Right cardiac atrium (tissue), 5 donors: ENCODE results near the gene LCN6. TPM values are rescaled to one million over a fixed set of nuclear protein-coding genes. Genes with fewer than 3 reads are reported as not detected.

ENCODE experiments used
- ATAC-seq, 2 donors: fragments of 200-7000 bp; cut with Tn5 transposase; one replicate each; pipeline versions ENCODE4 v1.8.0 to v1.9.1; 2020; ENCODE audit warnings: moderate library complexity in 2 of 2, mild to moderate bottlenecking in 1 of 2
- DNase-seq, 3 donors: peaks; one replicate each; pipeline ENCODE4 v3.0.0-alpha.2; 2020
- H3K27ac ChIP-seq: one replicate; pipeline ENCODE4 v1.5.1; 2013; ENCODE audit warnings: mild to moderate bottlenecking, low read length, control low read depth, moderate library complexity
- H3K27me3 ChIP-seq: one replicate; pipeline ENCODE4 v1.6.1; 2013; ENCODE audit not compliant: control insufficient read depth, insufficient read depth
- H3K4me1 ChIP-seq: one replicate; pipeline ENCODE4 v1.6.1; 2013; ENCODE audit warnings: low read length; ENCODE audit not compliant: control insufficient read depth, insufficient read depth
- H3K4me3 ChIP-seq: one replicate; pipeline ENCODE4 v1.5.1; 2013; ENCODE audit warnings: low read length, control low read depth
- H3K9me3 ChIP-seq: one replicate; pipeline ENCODE4 v1.6.1; 2013; ENCODE audit warnings: low read length; ENCODE audit not compliant: control insufficient read depth
- WGBS: extraction: QIAGEN DNeasy Blood & Tissue Kit; methylation state at CpG from one replicate; pipeline ENCODE4 v1.1.7; 2013; 5-methylcytosine and 5-hydroxymethylcytosine counted together
- intact Hi-C, 4 donors: fragments of 100-400 bp; cut with DNase I; formaldehyde crosslinking; loops; one replicate each; pipeline versions ENCODE4 v1.11.0 to v1.14.0; 2022 to 2023
- polyA plus RNA-seq: library from polyadenylated mRNA; stranded (reverse); fragments of 200-250 nt; gene quantifications from one replicate; pipeline ENCODE4 v1.2.3, GENCODE V29; 2013
- total RNA-seq, 4 donors: library from RNA; stranded (reverse); fragmentation: NEBNext Ultra II Directional; extraction: Animal tissue kit (Norgen Biotek cat#: 25700); gene quantifications; one replicate each; pipeline ENCODE4 v1.2.1, GENCODE V29; 2021
- donor health status: healthy with polysubstance abuse.
- donor health status: DM: no; HTN: yes; CAD: no.
- donor health status: DM: no; HTN: no; CAD: no.
- donor health status: DM: no; HTN: yes; CAD: no; lungs with severe emphysema.
- donor health status: DM: yes; HTN: yes; CAD: no.

The LCN6 gene
- total and polyA plus RNA-seq, 5 donors, result 8.3 to 41.0 (median 22.8) TPM

DNA sequence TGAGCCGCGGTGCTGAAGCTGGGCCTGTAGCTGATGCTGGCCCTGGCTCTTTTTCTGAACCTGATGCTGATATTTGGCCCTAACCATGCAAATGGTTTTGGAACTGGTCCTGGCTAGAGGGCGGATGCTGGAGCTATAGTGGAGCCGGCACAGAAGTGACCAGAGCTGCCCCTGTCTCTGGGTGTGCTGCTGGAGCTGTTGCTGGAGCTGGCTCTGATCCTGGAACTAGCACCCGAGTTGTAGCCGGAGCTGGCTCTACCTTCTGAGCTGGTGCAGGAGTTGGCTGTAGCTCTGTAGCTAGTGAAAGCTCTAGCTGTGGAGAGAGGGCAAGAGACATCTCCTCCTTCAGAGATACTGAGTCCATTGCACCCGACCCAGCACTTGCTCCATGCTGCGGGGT lies 18.4 kb downstream of the LCN6 start:
- intact Hi-C loops, result no loop called here
- H3K27me3 ChIP-seq, result no peaks in the 10 kb centered on the region
- H3K4me3 ChIP-seq, result no peak overlapping the region
- peaks cover 8% of the 10 kb centered on the region for H3K4me1 ChIP-seq
- DNase-seq (peak in 1 of 3 donors; percentile 35), ATAC-seq (no peak)
- no peaks in the 10 kb centered on the region for H3K9me3 ChIP-seq
- no peak overlapping the region for H3K27ac ChIP-seq
- 88% methylated on average over 8 of the region's 8 CpGs for WGBS

DNA sequence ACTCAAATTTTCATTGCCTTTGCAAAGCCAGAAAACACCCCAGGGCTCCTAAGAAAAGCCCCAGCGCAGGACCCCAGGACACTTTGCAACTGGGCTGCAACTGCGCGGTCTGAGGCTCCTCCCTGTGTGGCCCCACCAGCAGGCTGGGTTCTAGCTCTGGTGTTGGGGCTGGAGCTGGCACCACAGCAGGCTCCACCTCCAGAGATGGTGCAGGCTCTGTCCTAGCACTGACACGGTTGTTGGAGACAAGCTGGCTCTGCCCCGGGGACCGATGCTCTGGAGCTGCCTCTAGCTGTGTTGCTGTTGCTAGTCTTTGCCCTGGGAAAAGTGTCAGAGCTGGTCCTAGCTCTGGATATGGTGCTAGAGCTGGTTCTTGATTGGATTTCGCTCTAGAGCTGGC lies 19.2 kb downstream of the LCN6 start:
- H3K9me3 ChIP-seq, result no peaks in the 10 kb centered on the region
- H3K4me1 ChIP-seq, result peaks cover 8% of the 10 kb centered on the region
- WGBS, result 74% methylated on average over 7 of the region's 7 CpGs
- H3K27ac ChIP-seq, result no peak overlapping the region
- DNase-seq (peak in 1 of 3 donors; percentile 43), ATAC-seq (peak in 1 of 2 donors; percentile 5)
- H3K27me3 ChIP-seq, result no peaks in the 10 kb centered on the region
- intact Hi-C loops, result no loop called here
- H3K4me3 ChIP-seq, result no peak overlapping the region

DNA sequence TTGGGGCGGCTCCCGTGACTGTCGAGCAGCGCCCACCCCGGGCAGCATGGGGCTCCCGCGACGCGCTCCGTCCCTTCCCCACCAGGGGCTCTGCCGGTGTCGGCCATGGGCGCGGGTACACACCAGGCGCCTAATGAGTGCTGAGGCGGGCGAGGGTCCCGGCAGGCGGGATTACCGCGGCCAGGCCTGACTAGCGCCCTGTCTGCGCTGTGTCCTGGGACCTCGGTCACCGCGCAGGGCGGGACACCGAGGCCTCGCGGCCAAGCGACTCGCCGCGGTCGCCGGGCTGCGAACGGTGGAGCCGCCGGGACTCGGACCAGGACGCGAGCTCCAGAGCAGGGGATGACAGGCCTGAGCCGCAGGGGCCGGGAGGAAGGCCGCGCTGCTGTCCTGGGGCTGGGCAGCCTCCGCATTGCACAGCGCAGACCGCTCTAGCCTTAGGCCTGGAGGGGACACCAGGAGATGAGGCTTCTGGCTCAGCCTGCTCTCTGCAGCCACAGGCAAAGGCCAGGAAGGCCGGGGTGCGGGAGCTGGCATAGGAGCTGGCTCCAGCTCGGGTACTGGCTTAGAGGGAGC lies 19.7 kb downstream of the LCN6 start:
- Histone ChIP-seq H3K27me3 (no peaks in the 10 kb centered on the region), H3K4me3 (peak overlapping the region; percentile 82), H3K9me3 (no peaks in the 10 kb centered on the region), H3K4me1 (peaks cover 8% of the 10 kb centered on the region), H3K27ac (no peak overlapping the region)
- ATAC-seq (peak; percentile 55 to 56), DNase-seq (peak in 2 of 3 donors; percentile 75 to 77)
- WGBS, result 3% methylated on average over 53 of the region's 53 CpGs
- intact Hi-C loops, result no loop called here

DNA sequence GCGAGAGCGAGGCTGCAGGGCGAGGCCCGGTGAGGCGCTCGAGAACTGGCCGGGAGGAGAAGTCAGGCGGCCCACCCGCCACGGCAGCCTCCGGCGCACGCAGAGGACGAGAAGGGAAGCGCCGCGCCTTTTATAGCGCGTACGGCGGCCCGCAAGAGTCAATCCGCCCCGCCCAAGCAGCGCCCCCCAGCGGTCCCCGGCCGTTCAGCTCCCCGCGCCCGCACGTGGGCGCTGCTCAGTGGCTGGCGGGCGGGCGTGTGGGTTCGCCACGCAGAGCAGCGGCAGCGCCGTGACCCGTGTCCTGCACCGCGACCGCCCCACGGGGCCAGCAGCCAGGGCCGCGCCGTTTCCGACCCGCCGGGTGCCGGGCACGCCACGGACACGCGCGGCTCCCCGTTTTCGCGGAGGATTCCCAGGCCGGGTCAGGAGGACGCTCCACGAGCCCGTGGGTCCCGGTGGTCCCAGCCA lies 20.2 kb downstream of the LCN6 start:
- H3K4me1 ChIP-seq, result peaks cover 8% of the 10 kb centered on the region
- H3K27ac ChIP-seq, result peak overlapping the region; percentile 21

DNA sequence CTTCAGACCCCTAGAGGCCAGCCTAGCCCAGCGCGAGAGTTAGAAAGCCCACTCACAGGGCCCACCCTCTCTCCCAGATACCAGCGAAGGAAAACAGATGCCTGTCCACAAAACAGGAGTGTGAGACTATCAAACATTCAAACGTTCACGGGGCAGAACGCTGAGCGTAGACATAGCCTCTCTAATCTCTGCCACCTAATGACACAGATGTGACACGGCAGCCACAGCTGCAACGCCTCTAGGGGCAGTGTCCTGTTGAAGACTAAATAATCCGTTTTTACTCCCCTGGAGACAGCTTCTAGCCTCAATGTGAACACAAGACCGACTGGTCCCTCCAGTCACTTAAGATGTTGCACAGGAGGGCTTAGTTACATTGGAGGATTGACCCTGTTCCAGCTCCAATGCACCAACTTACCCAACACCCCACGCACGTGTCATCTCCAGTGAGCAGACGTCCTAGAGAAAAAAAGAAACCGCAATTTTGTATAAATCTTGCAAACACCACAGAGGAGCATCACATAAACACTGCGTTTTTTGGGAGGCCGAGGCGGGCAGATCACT lies 21.6 kb downstream of the LCN6 start:
- 16% methylated on average over 18 of the region's 18 CpGs for WGBS
- no peak for ATAC-seq
- intact Hi-C loops, result no loop called here

More for the DNA sequence above, 20.2 kb downstream of the LCN6 start:
- ATAC-seq (peak; percentile 78 to 81), DNase-seq (peak; percentile 93 to 97 (median 97))
- Histone ChIP-seq H3K27me3 (no peaks in the 10 kb centered on the region), H3K4me3 (peak overlapping the region; percentile 82), H3K9me3 (no peaks in the 10 kb centered on the region)
- WGBS, result under 1% methylated on average over 66 of the region's 66 CpGs
- intact Hi-C loops, result no loop called here

DNA sequence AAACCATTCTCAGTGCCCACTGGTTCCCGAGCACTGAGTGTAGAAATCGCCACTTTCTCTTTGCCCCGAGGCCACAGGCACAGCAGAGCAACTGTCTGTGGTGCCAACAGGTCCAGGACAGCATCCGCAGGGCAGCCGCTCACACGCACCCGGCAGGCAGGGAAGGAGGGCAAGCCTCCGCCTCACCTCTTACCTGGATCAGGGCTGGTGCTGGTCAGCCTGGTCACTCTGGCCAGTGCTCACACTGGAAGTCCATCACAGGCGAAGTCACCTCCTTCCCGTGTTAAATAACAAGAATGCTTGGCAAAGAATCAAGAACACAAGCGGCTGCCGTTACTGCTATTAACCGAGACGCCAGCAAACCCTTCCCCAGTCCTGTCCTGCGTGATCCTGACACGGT lies 22.2 kb downstream of the LCN6 start:
- 45% methylated on average over 16 of the region's 16 CpGs for WGBS
- ATAC-seq (no peak), DNase-seq (no peak)
- H3K4me3 ChIP-seq, result peak overlapping the region; percentile 82
- peaks cover 12% of the 10 kb centered on the region for H3K4me1 ChIP-seq
- no peaks in the 10 kb centered on the region for H3K9me3 ChIP-seq
- peak overlapping the region; percentile 43 for H3K27ac ChIP-seq
- H3K27me3 ChIP-seq, result no peaks in the 10 kb centered on the region
- intact Hi-C loops, result no loop called here

More for the DNA sequence above, 21.6 kb downstream of the LCN6 start:
- Histone ChIP-seq H3K27me3 (no peaks in the 10 kb centered on the region), H3K27ac (peak overlapping the region; percentile 37), H3K4me3 (peak overlapping the region; percentile 82), H3K9me3 (no peaks in the 10 kb centered on the region), H3K4me1 (peaks cover 8% of the 10 kb centered on the region)
- peak in 1 of 3 donors; percentile 54 for DNase-seq

DNA sequence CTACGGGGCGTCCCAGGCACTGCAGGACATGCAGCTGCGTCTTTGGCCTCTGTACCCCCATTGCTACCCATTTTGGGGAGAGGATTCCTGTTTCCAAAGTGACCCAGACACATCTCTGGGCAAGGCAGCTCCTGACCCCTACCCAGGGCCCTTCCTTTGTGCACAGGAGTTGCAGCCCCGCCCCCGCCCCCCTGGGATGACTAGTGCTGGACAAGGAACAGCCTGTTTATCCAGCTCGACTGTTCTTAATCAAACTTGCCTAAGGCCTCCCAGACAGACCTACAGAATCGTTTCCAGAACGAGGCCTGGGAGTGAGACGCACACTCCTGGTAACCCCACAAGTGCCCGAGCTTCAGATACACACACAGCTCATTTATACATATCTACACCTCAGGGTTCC lies 22.7 kb downstream of the LCN6 start:
- no peaks in the 10 kb centered on the region for H3K9me3 ChIP-seq
- ATAC-seq (no peak), DNase-seq (no peak)
- intact Hi-C loops, result no loop called here
- 58% methylated on average over 10 of the region's 10 CpGs for WGBS
- peaks cover 12% of the 10 kb centered on the region for H3K4me1 ChIP-seq
- no peaks in the 10 kb centered on the region for H3K27me3 ChIP-seq
- peak overlapping the region; percentile 43 for H3K27ac ChIP-seq
- H3K4me3 ChIP-seq, result no peak overlapping the region

DNA sequence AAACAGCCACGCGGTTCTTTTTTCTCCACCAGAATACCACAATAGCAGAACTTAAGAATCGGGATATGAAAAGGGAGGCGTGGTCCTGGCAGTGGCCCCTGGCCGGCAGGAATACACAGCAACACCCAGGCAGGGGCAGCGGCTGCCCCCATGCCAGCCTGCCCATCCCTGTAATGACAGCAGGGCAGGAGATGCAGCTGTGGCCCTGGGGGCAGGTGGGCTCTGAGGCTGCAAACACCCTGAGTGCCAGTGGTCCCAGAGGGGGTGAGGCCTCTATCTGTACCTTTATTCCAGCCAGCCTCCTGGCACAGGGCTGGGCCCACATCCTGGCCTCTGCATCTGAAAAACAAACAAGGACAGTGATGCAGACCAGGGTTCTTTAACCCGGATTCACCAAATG lies 23.6 kb downstream of the LCN6 start:
- ATAC-seq (no peak), DNase-seq (no peak)
- Histone ChIP-seq H3K9me3 (no peaks in the 10 kb centered on the region), H3K4me1 (peaks cover 12% of the 10 kb centered on the region), H3K27ac (no peak overlapping the region), H3K27me3 (no peaks in the 10 kb centered on the region), H3K4me3 (no peak overlapping the region)
- intact Hi-C loops, result no loop called here
- WGBS, result 73% methylated on average over 7 of the region's 7 CpGs

DNA sequence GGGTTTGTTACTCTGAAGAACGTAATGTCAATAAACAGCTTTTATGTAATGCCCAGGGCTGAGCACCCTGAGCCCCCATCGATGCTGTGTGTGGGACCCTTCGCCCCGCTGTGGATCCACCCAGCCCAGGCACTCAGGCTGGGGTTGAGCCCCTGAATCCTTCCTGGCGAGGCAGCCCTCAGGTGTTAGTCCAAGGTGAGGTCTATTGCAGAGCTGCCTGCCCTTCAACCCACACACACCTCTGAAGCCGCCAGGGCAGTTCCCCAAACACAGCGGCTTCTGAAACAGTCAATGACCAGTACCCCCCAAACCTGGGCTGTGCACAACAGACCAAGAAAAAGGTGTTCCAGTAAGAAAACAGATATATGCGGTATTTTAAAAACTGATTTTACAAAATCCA lies 24.3 kb downstream of the LCN6 start:
- intact Hi-C loops, result no loop called here
- peaks cover 12% of the 10 kb centered on the region for H3K4me1 ChIP-seq

DNA sequence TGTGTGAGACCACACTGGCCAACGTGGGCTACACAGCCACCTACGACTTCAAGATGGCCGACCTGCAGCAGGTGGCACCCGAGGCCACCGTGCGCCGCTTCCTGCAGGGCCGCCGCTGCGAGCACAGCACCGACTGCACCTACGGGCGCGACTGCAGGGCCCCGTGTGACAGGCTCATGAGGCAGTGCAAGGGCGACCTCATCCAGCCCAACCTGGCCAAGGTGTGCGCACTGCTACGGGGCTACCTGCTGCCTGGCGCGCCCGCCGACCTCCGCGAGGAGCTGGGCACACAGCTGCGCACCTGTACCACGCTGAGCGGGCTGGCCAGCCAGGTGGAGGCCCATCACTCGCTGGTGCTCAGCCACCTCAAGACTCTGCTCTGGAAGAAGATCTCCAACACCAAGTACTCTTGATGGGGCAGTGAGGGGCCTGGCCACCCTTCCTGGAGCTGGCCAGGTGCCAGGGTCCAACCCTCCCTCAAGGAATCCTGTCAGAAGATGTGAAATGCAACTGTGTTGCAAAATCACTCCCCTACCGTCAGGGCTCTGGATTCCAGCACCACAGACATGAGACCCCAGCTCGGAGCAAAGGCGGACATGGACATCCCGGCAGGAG lies 24.9 kb downstream of the LCN6 start:
- no peak for ATAC-seq
- peaks cover 12% of the 10 kb centered on the region for H3K4me1 ChIP-seq
- DNase-seq, result peak in 1 of 3 donors; percentile 66
- intact Hi-C loops, result no loop called here
- no peak overlapping the region for H3K27ac ChIP-seq
- H3K27me3 ChIP-seq, result no peaks in the 10 kb centered on the region
- no peak overlapping the region for H3K4me3 ChIP-seq
- no peaks in the 10 kb centered on the region for H3K9me3 ChIP-seq
- WGBS, result 87% methylated on average over 32 of the region's 32 CpGs

More for the DNA sequence above, 24.3 kb downstream of the LCN6 start:
- Histone ChIP-seq H3K27ac (no peak overlapping the region), H3K27me3 (no peaks in the 10 kb centered on the region), H3K4me3 (no peak overlapping the region), H3K9me3 (no peaks in the 10 kb centered on the region)
- DNase-seq (peak in 1 of 3 donors; percentile 43), ATAC-seq (no peak)
- 92% methylated on average over 8 of the region's 8 CpGs for WGBS

DNA sequence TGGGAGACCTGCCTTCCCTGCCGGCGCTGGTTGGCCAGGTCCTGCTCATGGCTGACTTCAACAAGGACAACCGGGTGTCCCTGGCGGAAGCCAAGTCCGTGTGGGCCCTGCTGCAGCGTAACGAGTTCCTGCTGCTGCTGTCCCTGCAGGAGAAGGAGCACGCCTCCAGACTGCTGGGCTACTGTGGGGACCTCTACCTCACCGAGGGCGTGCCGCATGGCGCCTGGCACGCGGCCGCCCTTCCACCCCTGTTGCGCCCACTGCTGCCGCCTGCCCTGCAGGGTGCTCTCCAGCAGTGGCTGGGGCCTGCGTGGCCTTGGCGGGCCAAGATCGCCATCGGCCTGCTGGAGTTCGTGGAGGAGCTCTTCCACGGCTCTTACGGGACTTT lies 25.4 kb downstream of the LCN6 start:
- intact Hi-C loops, result no loop called here
- H3K4me3 ChIP-seq, result no peak overlapping the region
- H3K27ac ChIP-seq, result no peak overlapping the region
- no peaks in the 10 kb centered on the region for H3K9me3 ChIP-seq
- ATAC-seq (no peak), DNase-seq (peak in 1 of 3 donors; percentile 66)
- WGBS, result 82% methylated on average over 24 of the region's 24 CpGs
- H3K4me1 ChIP-seq, result peaks cover 12% of the 10 kb centered on the region
- no peaks in the 10 kb centered on the region for H3K27me3 ChIP-seq
